Pancreas (tissue), 10 donors: ENCODE measurements around the gene NFIC. TPM values are rescaled to one million over a fixed set of nuclear protein-coding genes. Genes with fewer than 3 reads are reported as not detected.

Experiments used
- ATAC-seq, 4 donors: fragments of 200-7000 bp; cut with Tn5 transposase; one replicate each; pipeline versions ENCODE4 v1.8.0 to v1.9.1; 2020; ENCODE audit warnings: mild to moderate bottlenecking in 4 of 4, moderate library complexity in 4 of 4
- DNase-seq, 6 donors: peaks; one replicate each; pipeline ENCODE4 v3.0.0-alpha.2; 2020
- FAIRE-seq: peaks from 2 replicates; lab custom pipeline; 2012; peaks lifted over from hg19 to GRCh38; lab: Jason Lieb, UNC
- H3K27ac ChIP-seq, 4 donors: fragments of 200-600 bp; sonication (generic); 1 replicate in 3 of 4; 2 replicates in 1 of 4; pipeline versions ENCODE4 v1.5.0 to v1.8.0; 2020
- H3K27me3 ChIP-seq, 4 donors: fragments of 200-600 bp; one replicate each; pipeline ENCODE4 v1.8.0; 2021
- H3K36me3 ChIP-seq, 3 donors: fragments of 200-600 bp; sonication (generic) in 1 of 3; one replicate each; pipeline versions ENCODE4 v1.5.0 to v1.8.0; 2020 to 2021
- H3K4me1 ChIP-seq, 3 donors: fragments of 200-600 bp; one replicate each; pipeline ENCODE4 v1.8.0; 2021
- H3K4me3 ChIP-seq, 4 donors: fragments of 200-600 bp; sonication (generic) in 2 of 4; one replicate each; pipeline versions ENCODE4 v1.5.0 to v1.8.0; 2020 to 2021
- H3K9me3 ChIP-seq, 4 donors: fragments of 200-600 bp; one replicate each; pipeline ENCODE4 v1.8.0; 2021
- WGBS, 2 donors: extraction: QIAGEN DNeasy Blood & Tissue Kit; methylation state at CpG; one replicate each; pipeline ENCODE4 v1.1.7; 2013; 5-methylcytosine and 5-hydroxymethylcytosine counted together
- intact Hi-C, 3 donors: fragments of 100-400 bp; cut with DNase I; formaldehyde crosslinking; loops; one replicate each; pipeline versions ENCODE4 v1.11.1 to v1.14.2; 2022
- polyA plus RNA-seq, 2 donors: library from polyadenylated mRNA; stranded (reverse); fragments of 200-250 nt; gene quantifications; one replicate each; pipeline ENCODE4 v1.2.3, GENCODE V29; 2013
- total RNA-seq, 6 donors: library from RNA; stranded (reverse); fragmentation: NEBNext Ultra II Directional in 4 of 6; extraction: Animal tissue kit (Norgen Biotek cat#: 25700) in 4 of 6; gene quantifications; one replicate each; pipeline versions ENCODE4 v1.2.1 to v1.2.4, GENCODE V29; 2021 to 2023
- TF ChIP-seq, protein P1 (sequence below), 4 donors: fragments of 200-600 bp; sonication (generic) in 3 of 4; IDR thresholded peaks; one replicate each; pipeline versions ENCODE4 v1.5.0 to v1.8.0; 2021; ENCODE audit warnings: antibody characterized with exemption in 4 of 4
- donor health status: healthy with polysubstance abuse.
- donor health status: DM: no; HTN: no; CAD: no; lungs with moderate emphysema.
- donor health status: DM: no; HTN: no; CAD: no.
- donor health status: control.
- donor health status: control.
- donor health status: Bipolar disorder and iron deficiency.
- donor health status: DM: yes; HTN: yes; CAD: no.
- donor health status: DM: no; HTN: no; CAD: no.
- donor health status: DM: no; HTN: no; CAD: no.
- donor health status: DM: yes; HTN: yes; CAD: no.

Gene NFIC
- total and polyA plus RNA-seq, 8 donors, result 21.3 to 203 (median 115) TPM

DNA sequence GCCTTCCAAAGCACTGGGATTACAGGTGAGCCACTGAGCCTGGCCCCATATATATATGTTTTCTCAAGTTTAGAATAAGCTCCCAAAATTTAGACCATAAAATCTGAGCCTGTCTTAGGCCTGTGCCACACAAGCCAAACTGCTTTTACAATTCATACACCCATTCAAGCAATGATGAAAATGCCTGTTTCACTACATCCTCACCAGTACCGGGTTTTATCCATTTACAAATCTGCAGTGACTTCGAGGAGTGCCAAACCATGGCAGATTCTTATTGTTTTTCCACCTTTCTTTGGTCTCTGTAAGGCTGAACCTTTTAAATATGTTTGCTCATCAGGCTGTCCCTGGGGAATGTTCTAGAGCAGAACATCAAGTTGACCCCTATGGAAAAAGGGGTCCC is 9.6 kb upstream of the NFIC start:
- no peaks in the 10 kb centered on the region for H3K27me3 ChIP-seq
- no peaks in the 10 kb centered on the region for H3K9me3 ChIP-seq
- no peak overlapping the region for H3K27ac ChIP-seq
- intact Hi-C loops, result no loop called here
- H3K36me3 ChIP-seq, result no peaks in the 10 kb centered on the region
- TF ChIP-seq, protein P1, sequence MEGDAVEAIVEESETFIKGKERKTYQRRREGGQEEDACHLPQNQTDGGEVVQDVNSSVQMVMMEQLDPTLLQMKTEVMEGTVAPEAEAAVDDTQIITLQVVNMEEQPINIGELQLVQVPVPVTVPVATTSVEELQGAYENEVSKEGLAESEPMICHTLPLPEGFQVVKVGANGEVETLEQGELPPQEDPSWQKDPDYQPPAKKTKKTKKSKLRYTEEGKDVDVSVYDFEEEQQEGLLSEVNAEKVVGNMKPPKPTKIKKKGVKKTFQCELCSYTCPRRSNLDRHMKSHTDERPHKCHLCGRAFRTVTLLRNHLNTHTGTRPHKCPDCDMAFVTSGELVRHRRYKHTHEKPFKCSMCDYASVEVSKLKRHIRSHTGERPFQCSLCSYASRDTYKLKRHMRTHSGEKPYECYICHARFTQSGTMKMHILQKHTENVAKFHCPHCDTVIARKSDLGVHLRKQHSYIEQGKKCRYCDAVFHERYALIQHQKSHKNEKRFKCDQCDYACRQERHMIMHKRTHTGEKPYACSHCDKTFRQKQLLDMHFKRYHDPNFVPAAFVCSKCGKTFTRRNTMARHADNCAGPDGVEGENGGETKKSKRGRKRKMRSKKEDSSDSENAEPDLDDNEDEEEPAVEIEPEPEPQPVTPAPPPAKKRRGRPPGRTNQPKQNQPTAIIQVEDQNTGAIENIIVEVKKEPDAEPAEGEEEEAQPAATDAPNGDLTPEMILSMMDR (IDR thresholded peaks at IDR 0.05), result no peak
- no peak overlapping the region for H3K4me3 ChIP-seq
- peaks cover 0 to 9% (median 0%) of the 10 kb centered on the region in 3 donors for H3K4me1 ChIP-seq
- ATAC-seq (no peak), DNase-seq (no peak), FAIRE-seq (no peak)
- WGBS, 2 donors, result 91% methylated on average over 2 of the region's 2 CpGs

DNA sequence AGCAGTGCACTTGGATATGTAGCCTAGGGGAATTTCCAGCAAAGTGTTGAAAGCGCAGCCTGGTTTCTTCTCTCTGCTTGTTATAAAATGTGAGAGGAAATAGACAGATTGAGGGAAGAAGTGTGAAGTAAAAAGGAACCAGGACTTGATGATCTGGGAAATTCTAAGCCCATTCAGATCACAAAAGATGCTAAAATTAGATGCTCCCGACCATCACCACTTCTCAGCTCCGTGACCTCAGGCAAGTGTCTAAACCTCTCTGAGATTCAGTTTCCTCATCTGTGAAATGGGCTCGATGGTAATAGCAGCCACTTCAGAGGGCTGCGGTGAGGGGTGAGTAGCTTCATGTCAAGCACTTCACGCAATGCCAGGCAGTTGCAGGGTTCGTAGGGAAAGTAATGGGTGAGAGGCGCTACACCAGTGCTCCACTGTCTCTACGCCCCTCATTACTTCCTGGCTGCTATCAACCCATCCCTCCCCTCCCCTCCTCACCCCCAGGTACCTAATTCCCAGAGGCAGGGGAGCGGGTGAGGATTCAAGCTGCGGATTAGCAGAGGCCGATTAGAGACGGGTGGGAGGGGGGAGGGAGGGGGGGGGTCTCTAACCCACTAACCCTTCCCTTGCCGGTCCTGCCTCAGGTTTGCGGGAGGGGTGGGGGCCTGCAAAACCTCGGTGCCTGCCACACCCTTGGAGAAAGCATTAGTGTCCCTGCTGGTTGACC is 9.0 kb upstream of the NFIC start:
- Histone ChIP-seq H3K27ac (peak overlapping the region in 1 of 4 donors; percentile 5), H3K36me3 (no peaks in the 10 kb centered on the region), H3K4me3 (peak overlapping the region in 1 of 4 donors; percentile 61), H3K9me3 (no peaks in the 10 kb centered on the region), H3K4me1 (peaks cover 0 to 13% (median 0%) of the 10 kb centered on the region in 3 donors), H3K27me3 (no peaks in the 10 kb centered on the region)
- WGBS, 2 donors, result 65 to 76% methylated on average over 12 to 16 of the region's 16 CpGs
- intact Hi-C loops, result no loop called here
- no peak for FAIRE-seq
- no peak for ATAC-seq
- TF ChIP-seq, protein P1 (IDR thresholded peaks at IDR 0.05), result no peak
- peak in 1 of 6 donors; percentile 3 for DNase-seq

DNA sequence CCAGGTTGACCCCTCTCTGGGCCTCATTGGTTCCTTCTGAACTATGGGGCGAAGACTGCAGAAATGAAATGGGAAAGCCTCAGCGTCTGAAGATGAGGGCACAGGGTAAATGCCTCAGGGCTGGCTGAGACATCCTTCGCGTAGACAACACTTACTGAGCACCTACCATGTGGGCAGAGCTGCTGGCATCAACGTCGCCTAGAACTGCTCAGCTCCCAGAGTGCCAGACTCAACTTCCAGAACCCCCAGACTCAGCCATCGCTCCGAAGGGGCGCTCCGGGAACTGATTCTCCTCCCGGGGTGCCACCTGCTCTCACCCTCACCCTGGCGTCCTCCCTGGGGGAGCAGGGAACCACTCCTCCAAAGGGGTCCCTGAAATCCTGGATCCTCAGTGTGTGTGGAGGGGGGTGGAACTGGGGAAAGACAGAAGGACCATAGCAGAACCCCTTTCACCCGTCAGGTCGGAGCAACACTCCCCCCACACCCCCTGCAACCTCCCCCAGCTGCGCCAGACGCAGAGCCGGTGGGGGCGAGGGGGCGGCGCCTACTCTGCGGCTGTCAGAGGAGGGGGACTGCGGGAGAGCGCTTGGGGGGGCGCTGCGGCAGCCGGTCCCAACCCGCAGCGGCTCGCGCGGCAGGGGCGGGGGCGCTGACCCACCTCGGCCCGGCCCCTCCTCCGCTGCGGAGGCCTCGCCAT is 8.2 kb upstream of the NFIC start:
- H3K27ac ChIP-seq, result peak overlapping the region; percentile 49 to 87 (median 77)
- no peaks in the 10 kb centered on the region for H3K27me3 ChIP-seq
- FAIRE-seq (no peak), DNase-seq (peak in 3 of 6 donors; percentile 37 to 67 (median 67)), ATAC-seq (peak; percentile 5 to 20 (median 8))
- H3K4me1 ChIP-seq, result peaks cover 0 to 13% (median 0%) of the 10 kb centered on the region in 3 donors
- whole genome bisulfite sequencing, 2 donors, result 10 to 11% methylated on average over 21 to 35 of the region's 38 CpGs
- TF ChIP-seq, protein P1 (IDR thresholded peaks at IDR 0.05), result no peak
- H3K36me3 ChIP-seq, result no peaks in the 10 kb centered on the region
- no peaks in the 10 kb centered on the region for H3K9me3 ChIP-seq
- H3K4me3 ChIP-seq, result peak overlapping the region; percentile 44 to 92 (median 56)
- intact Hi-C loops, result no loop called here

DNA sequence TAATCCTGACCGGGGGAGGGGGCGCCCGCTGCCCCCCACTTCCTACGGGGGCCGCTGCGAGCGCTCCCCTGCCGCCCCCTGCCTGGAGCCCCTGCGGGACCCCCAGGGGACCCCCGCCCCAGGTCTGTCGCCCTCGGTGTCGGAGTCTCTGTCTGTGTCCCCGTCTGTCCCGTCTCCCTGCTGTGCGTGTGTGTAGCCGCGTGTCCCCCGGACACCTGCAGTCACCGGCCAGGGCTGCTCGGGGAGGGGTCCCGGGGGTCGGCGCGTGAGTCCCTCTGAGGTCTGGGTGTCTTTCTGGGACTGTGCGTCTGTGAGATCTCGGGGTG is 7.7 kb upstream of the NFIC start:
- no peak for FAIRE-seq

More for the DNA sequence above, 7.7 kb upstream of the NFIC start:
- Histone ChIP-seq H3K27ac (peak overlapping the region; percentile 49 to 87 (median 77)), H3K4me1 (peaks cover 0 to 13% (median 0%) of the 10 kb centered on the region in 3 donors), H3K27me3 (no peaks in the 10 kb centered on the region), H3K36me3 (no peaks in the 10 kb centered on the region), H3K9me3 (no peaks in the 10 kb centered on the region), H3K4me3 (peak overlapping the region; percentile 44 to 92 (median 56))
- peak in 1 of 6 donors; percentile 54 for DNase-seq
- peak; percentile 0 to 17 (median 6) for ATAC-seq
- intact Hi-C loops, result no loop called here
- TF ChIP-seq, protein P1 (IDR thresholded peaks at IDR 0.05), result no peak
- WGBS, 2 donors, result 0 to 1% methylated on average over 19 to 27 of the region's 27 CpGs
